ENCODE measurements around the gene MYO5A. TPM values are rescaled to one million over a fixed set of nuclear protein-coding genes. Genes with fewer than 3 reads are reported as not detected.

MYO5A gene
- total RNA-seq, 3 donors from 2014 or later: 4.1 to 26.7 (median 12.6) TPM

DNA sequence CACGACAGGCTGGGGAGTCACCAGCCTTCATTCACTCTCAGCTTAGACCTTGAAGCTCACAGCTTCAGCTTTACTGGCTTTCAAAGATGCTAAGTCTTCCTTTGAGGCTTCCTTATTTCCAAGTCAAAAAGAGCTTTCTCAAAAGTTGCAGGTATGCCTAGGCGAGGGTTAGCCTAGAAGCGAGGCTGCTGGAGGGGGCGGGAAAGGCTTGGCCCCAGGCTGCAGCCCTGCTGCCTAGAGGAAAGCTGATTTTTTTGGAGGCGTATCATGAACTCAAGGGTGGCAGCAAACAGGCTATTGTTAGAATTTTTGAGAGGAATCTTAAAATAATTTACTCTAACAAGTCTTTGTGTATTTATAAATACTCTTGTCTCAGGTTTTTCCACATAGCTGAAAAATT, 270.2 kb downstream of the MYO5A start:
- intact Hi-C loops (cut with DNase I, micrococcal nuclease): loop anchor here (5.0 to 10.0 kb wide), 2 partner anchors 474 to 476 kb away; no protein-coding TSS in a partner anchor

DNA sequence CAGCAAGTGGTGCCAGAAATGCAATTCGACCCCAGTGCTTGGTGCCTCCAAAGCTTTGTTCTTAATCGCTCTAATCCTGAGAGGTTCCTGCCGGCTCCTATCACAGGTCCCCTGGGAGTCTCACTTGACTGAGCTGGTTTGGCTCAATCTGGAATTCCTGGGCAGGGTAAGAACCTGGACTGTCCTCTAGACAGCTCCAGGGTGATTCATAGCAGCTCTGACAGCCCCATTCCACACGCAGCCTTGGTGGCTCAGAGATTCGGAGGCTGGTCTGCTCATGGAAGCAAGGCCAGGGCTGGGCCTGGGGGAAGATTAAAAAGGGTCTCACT, 271.0 kb downstream of the MYO5A start:
- Histone ChIP-seq H3K4me3 (no peak overlapping the region), H3K36me3 (ENCODE audit: low read depth) (no peaks in the 10 kb centered on the region), H3K9me3 (no peaks in the 10 kb centered on the region), H3K4me1 (ENCODE audit: low read depth) (peaks cover 6% of the 10 kb centered on the region)
- ATAC-seq (no peak), DNase-seq (no peak)
- TF ChIP-seq, protein P1, sequence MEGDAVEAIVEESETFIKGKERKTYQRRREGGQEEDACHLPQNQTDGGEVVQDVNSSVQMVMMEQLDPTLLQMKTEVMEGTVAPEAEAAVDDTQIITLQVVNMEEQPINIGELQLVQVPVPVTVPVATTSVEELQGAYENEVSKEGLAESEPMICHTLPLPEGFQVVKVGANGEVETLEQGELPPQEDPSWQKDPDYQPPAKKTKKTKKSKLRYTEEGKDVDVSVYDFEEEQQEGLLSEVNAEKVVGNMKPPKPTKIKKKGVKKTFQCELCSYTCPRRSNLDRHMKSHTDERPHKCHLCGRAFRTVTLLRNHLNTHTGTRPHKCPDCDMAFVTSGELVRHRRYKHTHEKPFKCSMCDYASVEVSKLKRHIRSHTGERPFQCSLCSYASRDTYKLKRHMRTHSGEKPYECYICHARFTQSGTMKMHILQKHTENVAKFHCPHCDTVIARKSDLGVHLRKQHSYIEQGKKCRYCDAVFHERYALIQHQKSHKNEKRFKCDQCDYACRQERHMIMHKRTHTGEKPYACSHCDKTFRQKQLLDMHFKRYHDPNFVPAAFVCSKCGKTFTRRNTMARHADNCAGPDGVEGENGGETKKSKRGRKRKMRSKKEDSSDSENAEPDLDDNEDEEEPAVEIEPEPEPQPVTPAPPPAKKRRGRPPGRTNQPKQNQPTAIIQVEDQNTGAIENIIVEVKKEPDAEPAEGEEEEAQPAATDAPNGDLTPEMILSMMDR (IDR thresholded peaks at IDR 0.05): no peak
- intact Hi-C loops (cut with DNase I, micrococcal nuclease): loop anchor here (5.0 to 10.0 kb wide), 2 partner anchors 475 to 477 kb away; no protein-coding TSS in a partner anchor

More for the DNA sequence above, 270.2 kb downstream of the MYO5A start:
- DNase-seq (no peak), ATAC-seq (no peak)
- Histone ChIP-seq H3K4me3 (no peak overlapping the region), H3K4me1 (ENCODE audit: low read depth) (peaks cover 6% of the 10 kb centered on the region), H3K9me3 (no peaks in the 10 kb centered on the region), H3K36me3 (ENCODE audit: low read depth) (no peaks in the 10 kb centered on the region)
- TF ChIP-seq, protein P1 (IDR thresholded peaks at IDR 0.05): no peak

Small RNAs within 50 kb of the gene (microRNA-seq; reads per million reads assigned to microRNA genes)
- 2.6 reads per million, percentile 8 among the genes with 10 or more reads in this experiment for gene MIR1266

Other genes starting within 250 kb of the MYO5A start
- 10 to 100 TPM; 46.6 to 90.0 (median 81.6) TPM for gene MYO5C, start 233.1 kb downstream of the MYO5A start, total RNA-seq
- 100 to 1,000 TPM in 2 of 3 donors, 10 to 100 TPM in 1; 64.5 to 201 (median 108) TPM for gene ARPP19, start 40.1 kb upstream of the MYO5A start, total RNA-seq
- 10 to 100 TPM; 45.3 to 77.0 (median 53.1) TPM for gene ATOSA, start 150.5 kb upstream of the MYO5A start, total RNA-seq

Data from mucosa of descending colon (tissue), 3 donors.